Progenitor cell of endocrine pancreas (in vitro differentiated cells): ENCODE measurements around the gene OR2F1. TPM values are rescaled to one million over a fixed set of nuclear protein-coding genes. Genes with fewer than 3 reads are reported as not detected.

Experiments used
- DNase-seq: peaks from one replicate; pipeline ENCODE4 v3.0.0; 2021; ENCODE audit warnings: low spot score; ENCODE audit not compliant: unreplicated experiment
- H3K27ac Mint-ChIP-seq: 2 replicates; pipeline ENCODE4 v1.8.0; 2021; ENCODE audit warnings: mild to moderate bottlenecking, moderate library complexity, mixed read lengths
- H3K27me3 Mint-ChIP-seq: 2 replicates; pipeline ENCODE4 v1.8.0; 2021; ENCODE audit warnings: mixed read lengths
- H3K36me3 Mint-ChIP-seq: 2 replicates; pipeline ENCODE4 v1.8.0; 2022; ENCODE audit warnings: mixed read lengths; ENCODE audit not compliant: insufficient read depth
- H3K4me1 Mint-ChIP-seq: 2 replicates; pipeline ENCODE4 v1.8.0; 2021; ENCODE audit warnings: low read depth, mixed read lengths
- H3K4me3 Mint-ChIP-seq: 2 replicates; pipeline ENCODE4 v1.8.0; 2021; ENCODE audit warnings: low read depth, mild to moderate bottlenecking, moderate library complexity, mixed read lengths
- H3K9me3 Mint-ChIP-seq: 2 replicates; pipeline ENCODE4 v1.8.0; 2021; ENCODE audit warnings: low read depth, mixed read lengths
- CTCF ChIP-seq: fragments of 200-600 bp; sonication (generic); IDR thresholded peaks from one replicate; pipeline ENCODE4 v1.5.0; 2021; ENCODE audit warnings: antibody characterized with exemption, mild to moderate bottlenecking; ENCODE audit not compliant: unreplicated experiment
- total RNA-seq: library from RNA; stranded (reverse); gene quantifications from 2 replicates; pipeline ENCODE4 v1.2.1, GENCODE V29; 2021

OR2F1 gene
- total RNA-seq, 1 donor from 2014 or later: not detected

GRCh38 chr7:143954135-143954534 lies 509 bp upstream of the OR2F1 start:
- no peak overlapping the region for H3K4me3 Mint-ChIP-seq
- no peaks in the 10 kb centered on the region for H3K9me3 Mint-ChIP-seq
- no peaks in the 10 kb centered on the region for H3K27me3 Mint-ChIP-seq
- H3K4me1 Mint-ChIP-seq: no peaks in the 10 kb centered on the region
- H3K36me3 Mint-ChIP-seq: no peaks in the 10 kb centered on the region
- no peak for TF ChIP-seq CTCF
- no peak overlapping the region for H3K27ac Mint-ChIP-seq
- DNase-seq: no peak

GRCh38 chr7:143958781-143959180 lies 4.1 kb downstream of the OR2F1 start:
- H3K4me1 Mint-ChIP-seq: no peaks in the 10 kb centered on the region
- no peak for DNase-seq

GRCh38 chr7:143960813-143961610 lies 6.4 kb downstream of the OR2F1 start:
- no peak for TF ChIP-seq CTCF
- DNase-seq: no peak

More at GRCh38 chr7:143958781-143959180, 4.1 kb downstream of the OR2F1 start:
- Mint-ChIP-seq H3K4me3 (no peak overlapping the region), H3K27ac (no peak overlapping the region), H3K27me3 (no peaks in the 10 kb centered on the region), H3K36me3 (no peaks in the 10 kb centered on the region), H3K9me3 (no peaks in the 10 kb centered on the region)
- no peak for TF ChIP-seq CTCF

GRCh38 chr7:143965280-143965679 lies 10.6 kb downstream of the OR2F1 start:
- peaks cover 5% of the 10 kb centered on the region for H3K9me3 Mint-ChIP-seq
- DNase-seq: no peak
- H3K4me3 Mint-ChIP-seq: no peak overlapping the region

More at GRCh38 chr7:143960813-143961610, 6.4 kb downstream of the OR2F1 start:
- Mint-ChIP-seq H3K4me3 (no peak overlapping the region), H3K27me3 (no peaks in the 10 kb centered on the region), H3K36me3 (no peaks in the 10 kb centered on the region), H3K4me1 (no peaks in the 10 kb centered on the region), H3K27ac (no peak overlapping the region), H3K9me3 (no peaks in the 10 kb centered on the region)

GRCh38 chr7:143967398-143967797 lies 12.8 kb downstream of the OR2F1 start:
- Mint-ChIP-seq H3K4me1 (no peaks in the 10 kb centered on the region), H3K27me3 (no peaks in the 10 kb centered on the region), H3K36me3 (no peaks in the 10 kb centered on the region), H3K27ac (no peak overlapping the region), H3K4me3 (no peak overlapping the region), H3K9me3 (peaks cover 5% of the 10 kb centered on the region)
- no peak for TF ChIP-seq CTCF
- no peak for DNase-seq

More at GRCh38 chr7:143965280-143965679, 10.6 kb downstream of the OR2F1 start:
- no peak overlapping the region for H3K27ac Mint-ChIP-seq
- H3K4me1 Mint-ChIP-seq: no peaks in the 10 kb centered on the region
- H3K27me3 Mint-ChIP-seq: no peaks in the 10 kb centered on the region
- no peaks in the 10 kb centered on the region for H3K36me3 Mint-ChIP-seq
- TF ChIP-seq CTCF: no peak
